HepG2 (cell line): ENCODE data around the gene MED15. TPM values are rescaled to one million over a fixed set of nuclear protein-coding genes. Genes with fewer than 3 reads are reported as not detected.
A peak's percentile ranks its signal among the peaks of the same experiment; 100 is the strongest.

Experiments used
- ATRX ChIP-seq: sonication (generic); formaldehyde crosslinking; IDR thresholded peaks from 2 replicates; pipeline ENCODE4 v1.4.0; 2020; ENCODE audit warnings: missing genetic modification reagents, borderline replicate concordance
- HNF4G ChIP-seq, 2 experiments: sonication (generic) in 1 of 2; formaldehyde crosslinking in 1 of 2; IDR thresholded peaks; 2 replicates each; pipeline versions ENCODE4 v1.4.0 to v1.6.1; 2011 to 2020; ENCODE audit warnings: borderline replicate concordance in 2 of 2, low read depth in 2 of 2, mild to moderate bottlenecking in 2 of 2, low read length in 1 of 2, missing genetic modification reagents in 1 of 2, moderate library complexity in 1 of 2
- PCBP2 ChIP-seq: fragments of 200-400 bp; formaldehyde crosslinking; optimal IDR thresholded peaks from 2 replicates; pipeline ENCODE3; 2018; ENCODE audit warnings: low read length, low read depth; ENCODE audit not compliant: poor library complexity, severe bottlenecking
- RARG ChIP-seq: sonication (generic); formaldehyde crosslinking; IDR thresholded peaks from 2 replicates; pipeline ENCODE4 v1.4.0; 2020; ENCODE audit warnings: low read depth, mild to moderate bottlenecking, missing genetic modification reagents
- ZNF20 ChIP-seq: sonication (generic); formaldehyde crosslinking; IDR thresholded peaks from 2 replicates; pipeline ENCODE4 v1.4.0; 2020; ENCODE audit warnings: mild to moderate bottlenecking, moderate library complexity, missing genetic modification reagents
- ZNF317 ChIP-seq: sonication (generic); formaldehyde crosslinking; IDR thresholded peaks from 2 replicates; pipeline ENCODE4 v1.5.0; 2020; ENCODE audit warnings: mild to moderate bottlenecking, missing genetic modification reagents
- ZNF800 ChIP-seq: sonication (generic); formaldehyde crosslinking; IDR thresholded peaks from 2 replicates; pipeline ENCODE4 v1.4.0; 2020; ENCODE audit warnings: missing genetic modification reagents
- polyA plus RNA-seq, 8 experiments: library from polyadenylated mRNA; depleted of rRNA in 3 of 8; stranded (reverse) in 7 of 8; unstranded in 1 of 8; fragments of >200 nt; fragmentation: Illumina TruSeq in 4 of 8; extraction: Trizol in 4 of 8; gene quantifications; 2 replicates each; pipeline versions ENCODE4 v1.2.1 to v1.2.3, GENCODE V29; 2011 to 2016; ENCODE audit warnings: low read depth in 4 of 8, missing spikeins in 1 of 8, mixed read lengths in 1 of 8; ENCODE audit not compliant: insufficient read depth in 1 of 8
- total RNA-seq, 5 experiments: library from RNA; depleted of rRNA; stranded (reverse); fragments of >200 nt; fragmentation: Illumina TruSeq; extraction: Trizol; gene quantifications; 2 replicates each; pipeline ENCODE4 v1.2.3, GENCODE V29; 2016; ENCODE audit warnings: low read depth in 1 of 5
- TF ChIP-seq, protein P1 (sequence below): sonication (generic); formaldehyde crosslinking; IDR thresholded peaks from 2 replicates; pipeline ENCODE4 v1.4.0; 2020; ENCODE audit warnings: mild to moderate bottlenecking, missing genetic modification reagents
- TF ChIP-seq, protein P2 (sequence below): sonication (generic); formaldehyde crosslinking; IDR thresholded peaks from 2 replicates; pipeline ENCODE4 v1.5.0; 2020; ENCODE audit warnings: mild to moderate bottlenecking, missing genetic modification reagents, borderline replicate concordance
- TF ChIP-seq, protein P3 (sequence below): sonication (generic); formaldehyde crosslinking; IDR thresholded peaks from 2 replicates; pipeline ENCODE4 v1.8.1; 2022; ENCODE audit warnings: low read depth, mild to moderate bottlenecking, missing genetic modification reagents
- TF ChIP-seq, protein P4 (sequence below): sonication (generic); formaldehyde crosslinking; IDR thresholded peaks from 2 replicates; pipeline ENCODE4 v1.8.1; 2022; ENCODE audit warnings: mild to moderate bottlenecking, missing genetic modification reagents
- TF ChIP-seq, protein P5 (sequence below): sonication (generic); formaldehyde crosslinking; IDR thresholded peaks from 2 replicates; pipeline ENCODE4 v1.8.1; 2023; ENCODE audit warnings: mild to moderate bottlenecking, moderate library complexity, missing genetic modification reagents

The MED15 gene
- total and polyA plus RNA-seq, 2 of the 13 experiments (the other 11 are each of a cell fraction or from before 2014, with no cell fraction given) = 14.3 to 27.0 TPM

- TF ChIP-seq, protein P1, sequence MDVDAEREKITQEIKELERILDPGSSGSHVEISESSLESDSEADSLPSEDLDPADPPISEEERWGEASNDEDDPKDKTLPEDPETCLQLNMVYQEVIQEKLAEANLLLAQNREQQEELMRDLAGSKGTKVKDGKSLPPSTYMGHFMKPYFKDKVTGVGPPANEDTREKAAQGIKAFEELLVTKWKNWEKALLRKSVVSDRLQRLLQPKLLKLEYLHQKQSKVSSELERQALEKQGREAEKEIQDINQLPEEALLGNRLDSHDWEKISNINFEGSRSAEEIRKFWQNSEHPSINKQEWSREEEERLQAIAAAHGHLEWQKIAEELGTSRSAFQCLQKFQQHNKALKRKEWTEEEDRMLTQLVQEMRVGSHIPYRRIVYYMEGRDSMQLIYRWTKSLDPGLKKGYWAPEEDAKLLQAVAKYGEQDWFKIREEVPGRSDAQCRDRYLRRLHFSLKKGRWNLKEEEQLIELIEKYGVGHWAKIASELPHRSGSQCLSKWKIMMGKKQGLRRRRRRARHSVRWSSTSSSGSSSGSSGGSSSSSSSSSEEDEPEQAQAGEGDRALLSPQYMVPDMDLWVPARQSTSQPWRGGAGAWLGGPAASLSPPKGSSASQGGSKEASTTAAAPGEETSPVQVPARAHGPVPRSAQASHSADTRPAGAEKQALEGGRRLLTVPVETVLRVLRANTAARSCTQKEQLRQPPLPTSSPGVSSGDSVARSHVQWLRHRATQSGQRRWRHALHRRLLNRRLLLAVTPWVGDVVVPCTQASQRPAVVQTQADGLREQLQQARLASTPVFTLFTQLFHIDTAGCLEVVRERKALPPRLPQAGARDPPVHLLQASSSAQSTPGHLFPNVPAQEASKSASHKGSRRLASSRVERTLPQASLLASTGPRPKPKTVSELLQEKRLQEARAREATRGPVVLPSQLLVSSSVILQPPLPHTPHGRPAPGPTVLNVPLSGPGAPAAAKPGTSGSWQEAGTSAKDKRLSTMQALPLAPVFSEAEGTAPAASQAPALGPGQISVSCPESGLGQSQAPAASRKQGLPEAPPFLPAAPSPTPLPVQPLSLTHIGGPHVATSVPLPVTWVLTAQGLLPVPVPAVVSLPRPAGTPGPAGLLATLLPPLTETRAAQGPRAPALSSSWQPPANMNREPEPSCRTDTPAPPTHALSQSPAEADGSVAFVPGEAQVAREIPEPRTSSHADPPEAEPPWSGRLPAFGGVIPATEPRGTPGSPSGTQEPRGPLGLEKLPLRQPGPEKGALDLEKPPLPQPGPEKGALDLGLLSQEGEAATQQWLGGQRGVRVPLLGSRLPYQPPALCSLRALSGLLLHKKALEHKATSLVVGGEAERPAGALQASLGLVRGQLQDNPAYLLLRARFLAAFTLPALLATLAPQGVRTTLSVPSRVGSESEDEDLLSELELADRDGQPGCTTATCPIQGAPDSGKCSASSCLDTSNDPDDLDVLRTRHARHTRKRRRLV = no peak
- TF ChIP-seq RARG = no peak
- TF ChIP-seq, protein P2, sequence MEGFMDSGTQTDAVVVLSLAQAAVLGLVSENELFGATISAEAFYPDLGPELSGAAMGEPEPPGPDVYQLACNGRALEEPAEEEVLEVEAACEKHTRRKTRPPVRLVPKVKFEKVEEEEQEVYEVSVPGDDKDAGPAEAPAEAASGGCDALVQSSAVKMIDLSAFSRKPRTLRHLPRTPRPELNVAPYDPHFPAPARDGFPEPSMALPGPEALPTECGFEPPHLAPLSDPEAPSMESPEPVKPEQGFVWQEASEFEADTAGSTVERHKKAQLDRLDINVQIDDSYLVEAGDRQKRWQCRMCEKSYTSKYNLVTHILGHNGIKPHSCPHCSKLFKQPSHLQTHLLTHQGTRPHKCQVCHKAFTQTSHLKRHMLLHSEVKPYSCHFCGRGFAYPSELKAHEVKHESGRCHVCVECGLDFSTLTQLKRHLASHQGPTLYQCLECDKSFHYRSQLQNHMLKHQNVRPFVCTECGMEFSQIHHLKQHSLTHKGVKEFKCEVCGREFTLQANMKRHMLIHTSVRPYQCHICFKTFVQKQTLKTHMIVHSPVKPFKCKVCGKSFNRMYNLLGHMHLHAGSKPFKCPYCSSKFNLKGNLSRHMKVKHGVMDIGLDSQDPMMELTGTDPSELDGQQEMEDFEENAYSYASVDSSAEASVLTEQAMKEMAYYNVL = no peak
- TF ChIP-seq ZNF20 (CRISPR knock-in tag) = no peak
- TF ChIP-seq, protein P3, sequence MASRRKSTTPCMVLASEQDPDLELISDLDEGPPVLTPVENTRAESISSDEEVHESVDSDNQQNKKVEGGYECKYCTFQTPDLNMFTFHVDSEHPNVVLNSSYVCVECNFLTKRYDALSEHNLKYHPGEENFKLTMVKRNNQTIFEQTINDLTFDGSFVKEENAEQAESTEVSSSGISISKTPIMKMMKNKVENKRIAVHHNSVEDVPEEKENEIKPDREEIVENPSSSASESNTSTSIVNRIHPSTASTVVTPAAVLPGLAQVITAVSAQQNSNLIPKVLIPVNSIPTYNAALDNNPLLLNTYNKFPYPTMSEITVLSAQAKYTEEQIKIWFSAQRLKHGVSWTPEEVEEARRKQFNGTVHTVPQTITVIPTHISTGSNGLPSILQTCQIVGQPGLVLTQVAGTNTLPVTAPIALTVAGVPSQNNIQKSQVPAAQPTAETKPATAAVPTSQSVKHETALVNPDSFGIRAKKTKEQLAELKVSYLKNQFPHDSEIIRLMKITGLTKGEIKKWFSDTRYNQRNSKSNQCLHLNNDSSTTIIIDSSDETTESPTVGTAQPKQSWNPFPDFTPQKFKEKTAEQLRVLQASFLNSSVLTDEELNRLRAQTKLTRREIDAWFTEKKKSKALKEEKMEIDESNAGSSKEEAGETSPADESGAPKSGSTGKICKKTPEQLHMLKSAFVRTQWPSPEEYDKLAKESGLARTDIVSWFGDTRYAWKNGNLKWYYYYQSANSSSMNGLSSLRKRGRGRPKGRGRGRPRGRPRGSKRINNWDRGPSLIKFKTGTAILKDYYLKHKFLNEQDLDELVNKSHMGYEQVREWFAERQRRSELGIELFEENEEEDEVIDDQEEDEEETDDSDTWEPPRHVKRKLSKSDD (CRISPR knock-in tag) = no peak
- TF ChIP-seq, protein P4, sequence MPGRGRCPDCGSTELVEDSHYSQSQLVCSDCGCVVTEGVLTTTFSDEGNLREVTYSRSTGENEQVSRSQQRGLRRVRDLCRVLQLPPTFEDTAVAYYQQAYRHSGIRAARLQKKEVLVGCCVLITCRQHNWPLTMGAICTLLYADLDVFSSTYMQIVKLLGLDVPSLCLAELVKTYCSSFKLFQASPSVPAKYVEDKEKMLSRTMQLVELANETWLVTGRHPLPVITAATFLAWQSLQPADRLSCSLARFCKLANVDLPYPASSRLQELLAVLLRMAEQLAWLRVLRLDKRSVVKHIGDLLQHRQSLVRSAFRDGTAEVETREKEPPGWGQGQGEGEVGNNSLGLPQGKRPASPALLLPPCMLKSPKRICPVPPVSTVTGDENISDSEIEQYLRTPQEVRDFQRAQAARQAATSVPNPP (CRISPR knock-in tag) = no peak
- no peak for TF ChIP-seq ZNF800 (CRISPR knock-in tag)
- no peak for TF ChIP-seq PCBP2
- TF ChIP-seq HNF4G (IDR thresholded peaks at IDR 0.05; ENCODE audit: borderline replicate concordance, low read depth, low read length) = peak; percentile 50
- TF ChIP-seq HNF4G (CRISPR knock-in tag; IDR thresholded peaks at IDR 0.05; ENCODE audit: borderline replicate concordance, low read depth) = no peak
- no peak for TF ChIP-seq ATRX (CRISPR knock-in tag)
- TF ChIP-seq, protein P5, sequence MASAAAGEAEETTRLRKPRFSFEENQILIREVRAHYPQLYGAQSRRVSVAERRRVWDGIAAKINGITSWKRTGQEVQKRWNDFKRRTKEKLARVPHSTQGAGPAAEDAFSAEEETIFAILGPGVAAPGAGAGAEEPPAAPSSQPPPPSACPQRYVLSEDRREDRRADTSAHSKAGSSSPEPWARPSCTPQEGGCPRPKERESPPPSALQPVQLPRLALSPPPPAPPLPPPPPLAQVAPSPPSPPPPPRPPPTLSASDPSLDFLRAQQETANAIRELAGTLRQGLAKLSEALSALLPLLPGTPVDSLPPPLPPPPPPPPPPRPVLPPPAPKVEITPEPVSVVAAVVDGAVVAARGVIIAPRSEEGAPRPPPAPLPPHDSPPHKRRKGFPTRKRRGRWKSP (CRISPR knock-in tag) = no peak
- no peak for TF ChIP-seq ZNF317 (CRISPR knock-in tag)
Observed at GRCh38 chr22:20630873-20631617, 123.6 kb downstream of the MED15 start (continued).
